CD4-positive, alpha-beta memory T cell (primary cell): Measurements from ENCODE around the gene TSC22D2. TPM values are rescaled to one million over a fixed set of nuclear protein-coding genes. Genes with fewer than 3 reads are reported as not detected.

Source experiments
- CTCF ChIA-PET: fragments of 350-600 bp; sonication (Branson Sonifier 250); formaldehyde crosslinking; loops from one replicate; lab custom pipeline; 2021; ENCODE audit warnings: inconsistent platforms; ENCODE audit not compliant: partially characterized antibody; lab: Charles Lee
- POLR2A ChIA-PET: fragments of 350-600 bp; sonication (Branson Sonifier 250); formaldehyde crosslinking; loops from one replicate; lab custom pipeline; 2021; ENCODE audit not compliant: partially characterized antibody; lab: Charles Lee
- DNase-seq, 5 donors: peaks; one replicate each; pipeline versions ENCODE4 v3.0.0 to v3.0.0-alpha.2; 2020 to 2022; ENCODE audit warnings: mixed read lengths in 1 of 5
- H3K27ac ChIP-seq: one replicate; pipeline ENCODE4 v1.7.0; 2013; ENCODE audit warnings: low read depth, low read length
- H3K27me3 ChIP-seq: 2 replicates; pipeline ENCODE4 v1.7.0; 2013; ENCODE audit warnings: mild to moderate bottlenecking, low read length, moderate library complexity; ENCODE audit not compliant: insufficient read depth
- H3K36me3 ChIP-seq: 2 replicates; pipeline ENCODE4 v1.7.0; 2013; ENCODE audit warnings: mild to moderate bottlenecking, low read length, moderate library complexity; ENCODE audit not compliant: insufficient read depth
- H3K4me1 ChIP-seq: 2 replicates; pipeline ENCODE4 v1.7.0; 2013; ENCODE audit warnings: mild to moderate bottlenecking, low read length, moderate library complexity; ENCODE audit not compliant: insufficient read depth
- H3K4me3 ChIP-seq, 2 donors: one replicate each; pipeline ENCODE4 v1.7.0; 2013; ENCODE audit warnings: low read length in 2 of 2, mild to moderate bottlenecking in 1 of 2
- H3K9me3 ChIP-seq, 2 donors: one replicate each; pipeline ENCODE4 v1.7.0; 2013; ENCODE audit warnings: low read length in 2 of 2, control low read depth in 1 of 2; ENCODE audit not compliant: control insufficient read depth in 1 of 2
- H3K27ac Mint-ChIP-seq, 7 donors: one replicate each; pipeline ENCODE4 v1.8.0; 2020 to 2021; ENCODE audit warnings: mixed read lengths in 7 of 7, mild to moderate bottlenecking in 6 of 7, inconsistent platforms in 3 of 7, moderate library complexity in 3 of 7
- H3K27me3 Mint-ChIP-seq, 2 donors: one replicate each; pipeline ENCODE4 v1.8.0; 2020 to 2021; ENCODE audit warnings: mixed read lengths in 2 of 2
- H3K36me3 Mint-ChIP-seq, 2 donors: one replicate each; pipeline ENCODE4 v1.8.0; 2020 to 2021; ENCODE audit warnings: mixed read lengths in 2 of 2, inconsistent platforms in 1 of 2, mild to moderate bottlenecking in 1 of 2
- H3K4me1 Mint-ChIP-seq, 4 donors: one replicate each; pipeline ENCODE4 v1.8.0; 2020 to 2021; ENCODE audit warnings: mixed read lengths in 4 of 4, mild to moderate bottlenecking in 1 of 4
- H3K4me3 Mint-ChIP-seq, 8 donors: one replicate each; pipeline ENCODE4 v1.8.0; 2020 to 2021; ENCODE audit warnings: mixed read lengths in 8 of 8, mild to moderate bottlenecking in 7 of 8, moderate library complexity in 6 of 8, inconsistent platforms in 3 of 8
- H3K9me3 Mint-ChIP-seq, 8 donors: one replicate each; pipeline ENCODE4 v1.8.0; 2020 to 2021; ENCODE audit warnings: mixed read lengths in 8 of 8, mild to moderate bottlenecking in 5 of 8, inconsistent platforms in 3 of 8, moderate library complexity in 1 of 8
- intact Hi-C: fragments of 100-400 bp; cut with micrococcal nuclease; formaldehyde crosslinking; loops from one replicate; pipeline ENCODE4 v1.15.1; 2023
- polyA plus RNA-seq, 2 donors: library from polyadenylated mRNA; unstranded; fragments of 300-500 nt; fragmentation: Illumina TruSeq; gene quantifications; one replicate each; pipeline ENCODE4 v1.2.3, GENCODE V29; 2021
- total RNA-seq, 2 experiments: library from RNA; stranded (reverse); gene quantifications; one replicate each; pipeline ENCODE4 v1.2.3, GENCODE V29; 2021

The TSC22D2 gene
- total and polyA plus RNA-seq, 4 experiments from 2014 or later = 5.5 to 25.7 (median 19.7) TPM

- H3K27ac Mint-ChIP-seq = no peak overlapping the region
- no peaks in the 10 kb centered on the region for H3K27me3 ChIP-seq
- no peak overlapping the region for H3K27ac ChIP-seq
- H3K4me1 ChIP-seq = peaks cover 10% of the 10 kb centered on the region
- no peaks in the 10 kb centered on the region for H3K36me3 ChIP-seq
- H3K36me3 Mint-ChIP-seq = peaks cover 16 to 19% of the 10 kb centered on the region in 2 donors
- no peaks in the 10 kb centered on the region for H3K9me3 ChIP-seq
- ChIA-PET POLR2A (no interaction called here), CTCF (no interaction called here)
- no peaks in the 10 kb centered on the region for H3K27me3 Mint-ChIP-seq
- DNase-seq = no peak
- no peaks in the 10 kb centered on the region for H3K9me3 Mint-ChIP-seq
- H3K4me3 Mint-ChIP-seq = no peak overlapping the region
- H3K4me3 ChIP-seq = no peak overlapping the region
- peaks cover 28 to 54% (median 42%) of the 10 kb centered on the region in 4 donors for H3K4me1 Mint-ChIP-seq
- intact Hi-C loops = no loop called here
Observed at GRCh38 chr3:150443331-150443741, 35.2 kb downstream of the TSC22D2 start.

GRCh38 chr3:150444371-150444770, 36.3 kb downstream of the TSC22D2 start:
- intact Hi-C loops = no loop called here
- ChIA-PET POLR2A (no interaction called here), CTCF (no interaction called here)
- H3K36me3 Mint-ChIP-seq = peaks cover 16% of the 10 kb centered on the region in 2 donors
- no peak overlapping the region for H3K27ac Mint-ChIP-seq
- Histone ChIP-seq H3K9me3 (no peaks in the 10 kb centered on the region), H3K27me3 (no peaks in the 10 kb centered on the region), H3K4me3 (no peak overlapping the region), H3K4me1 (peaks cover 10% of the 10 kb centered on the region), H3K27ac (no peak overlapping the region), H3K36me3 (no peaks in the 10 kb centered on the region)
- H3K27me3 Mint-ChIP-seq = no peaks in the 10 kb centered on the region
- DNase-seq = no peak
- peaks cover 31 to 54% (median 46%) of the 10 kb centered on the region in 4 donors for H3K4me1 Mint-ChIP-seq
- H3K4me3 Mint-ChIP-seq = no peak overlapping the region
- H3K9me3 Mint-ChIP-seq = no peaks in the 10 kb centered on the region

GRCh38 chr3:150446470-150446977, 38.4 kb downstream of the TSC22D2 start:
- Histone ChIP-seq H3K4me1 (peaks cover 22% of the 10 kb centered on the region), H3K4me3 (no peak overlapping the region), H3K27ac (no peak overlapping the region), H3K27me3 (no peaks in the 10 kb centered on the region), H3K9me3 (no peaks in the 10 kb centered on the region), H3K36me3 (no peaks in the 10 kb centered on the region)
- Mint-ChIP-seq H3K4me1 (peaks cover 34 to 59% (median 48%) of the 10 kb centered on the region in 4 donors), H3K4me3 (peak overlapping the region in 1 of 8 donors; percentile 22), H3K36me3 (peaks cover 11 to 16% of the 10 kb centered on the region in 2 donors), H3K27me3 (no peaks in the 10 kb centered on the region), H3K9me3 (no peaks in the 10 kb centered on the region), H3K27ac (no peak overlapping the region)
- intact Hi-C loops = loop anchor here (5.0 kb wide), 1 partner anchor 34 kb away; no protein-coding TSS in a partner anchor
- POLR2A ChIA-PET = no interaction called here
- CTCF ChIA-PET = no interaction called here
- no peak for DNase-seq

GRCh38 chr3:150447084-150447483, 39.0 kb downstream of the TSC22D2 start:
- no peaks in the 10 kb centered on the region for H3K36me3 ChIP-seq
- H3K4me3 ChIP-seq = no peak overlapping the region
- no peaks in the 10 kb centered on the region for H3K9me3 ChIP-seq
- H3K27ac ChIP-seq = no peak overlapping the region
- peak overlapping the region in 3 of 7 donors; percentile 0 to 11 (median 9) for H3K27ac Mint-ChIP-seq
- no peak overlapping the region for H3K4me3 Mint-ChIP-seq
- H3K27me3 Mint-ChIP-seq = no peaks in the 10 kb centered on the region
- H3K9me3 Mint-ChIP-seq = no peaks in the 10 kb centered on the region
- peaks cover 6 to 11% of the 10 kb centered on the region in 2 donors for H3K36me3 Mint-ChIP-seq
- ChIA-PET POLR2A (no interaction called here), CTCF (no interaction called here)
- peaks cover 29 to 60% (median 44%) of the 10 kb centered on the region in 4 donors for H3K4me1 Mint-ChIP-seq
- DNase-seq = no peak
- intact Hi-C loops = loop anchor here (5.0 kb wide), 1 partner anchor 35 kb away; no protein-coding TSS in a partner anchor
- H3K4me1 ChIP-seq = peaks cover 22% of the 10 kb centered on the region
- H3K27me3 ChIP-seq = no peaks in the 10 kb centered on the region

- Histone ChIP-seq H3K36me3 (no peaks in the 10 kb centered on the region), H3K4me1 (peaks cover 22% of the 10 kb centered on the region), H3K9me3 (no peaks in the 10 kb centered on the region), H3K27ac (no peak overlapping the region), H3K4me3 (no peak overlapping the region), H3K27me3 (no peaks in the 10 kb centered on the region)
- DNase-seq = no peak
- H3K27ac Mint-ChIP-seq = peak overlapping the region in 5 of 7 donors; percentile 0 to 69 (median 2)
- intact Hi-C loops = loop anchor here (5.0 kb wide), 1 partner anchor 36 kb away; no protein-coding TSS in a partner anchor
- no peak overlapping the region for H3K4me3 Mint-ChIP-seq
- ChIA-PET CTCF (no interaction called here), POLR2A (interaction anchor here (1.4 kb wide), 1 partner anchor 39 kb away, joined by 8 read pairs; the partner anchor contains the start of gene TSC22D2)
- H3K9me3 Mint-ChIP-seq = no peaks in the 10 kb centered on the region
- peaks cover 0 to 7% of the 10 kb centered on the region in 2 donors for H3K36me3 Mint-ChIP-seq
- no peaks in the 10 kb centered on the region for H3K27me3 Mint-ChIP-seq
- peaks cover 26 to 62% (median 38%) of the 10 kb centered on the region in 4 donors for H3K4me1 Mint-ChIP-seq
Observed at GRCh38 chr3:150447631-150448465, 39.8 kb downstream of the TSC22D2 start.

- POLR2A ChIA-PET = interaction anchor here (1.4 kb wide), 1 partner anchor 40 kb away, joined by 8 read pairs; the partner anchor contains the start of gene TSC22D2
- Mint-ChIP-seq H3K4me3 (no peak overlapping the region), H3K36me3 (peaks cover 0 to 3% of the 10 kb centered on the region in 2 donors), H3K9me3 (no peaks in the 10 kb centered on the region), H3K27me3 (no peaks in the 10 kb centered on the region), H3K4me1 (peaks cover 26 to 57% (median 40%) of the 10 kb centered on the region in 4 donors), H3K27ac (peak overlapping the region in 2 of 7 donors; percentile 59 to 69)
- Histone ChIP-seq H3K4me3 (no peak overlapping the region), H3K9me3 (no peaks in the 10 kb centered on the region), H3K4me1 (peaks cover 27% of the 10 kb centered on the region), H3K36me3 (no peaks in the 10 kb centered on the region), H3K27me3 (no peaks in the 10 kb centered on the region), H3K27ac (no peak overlapping the region)
- no peak for DNase-seq
- CTCF ChIA-PET = no interaction called here
- intact Hi-C loops = loop anchor here (5.0 kb wide), 1 partner anchor 37 kb away; no protein-coding TSS in a partner anchor
Observed at GRCh38 chr3:150449169-150449721, 41.1 kb downstream of the TSC22D2 start.

GRCh38 chr3:150450916-150451315, 42.8 kb downstream of the TSC22D2 start:
- no peaks in the 10 kb centered on the region for H3K36me3 ChIP-seq
- Mint-ChIP-seq H3K4me3 (no peak overlapping the region), H3K27me3 (no peaks in the 10 kb centered on the region), H3K36me3 (peaks cover 0 to 1% of the 10 kb centered on the region in 2 donors), H3K27ac (peak overlapping the region in 1 of 7 donors; percentile 20), H3K4me1 (peaks cover 26 to 57% (median 41%) of the 10 kb centered on the region in 4 donors), H3K9me3 (no peaks in the 10 kb centered on the region)
- H3K4me3 ChIP-seq = no peak overlapping the region
- ChIA-PET CTCF (no interaction called here), POLR2A (no interaction called here)
- no peak overlapping the region for H3K27ac ChIP-seq
- no peaks in the 10 kb centered on the region for H3K9me3 ChIP-seq
- H3K4me1 ChIP-seq = peaks cover 28% of the 10 kb centered on the region
- intact Hi-C loops = no loop called here
- DNase-seq = no peak
- no peaks in the 10 kb centered on the region for H3K27me3 ChIP-seq
